ENCODE data around the gene MFSD11.

GRCh38 chr17:76820039-76820438 lies 82.1 kb downstream of the MFSD11 start:
- TF ChIP-seq CTCF (IDR thresholded peaks at IDR 0.05) (no peak), POLR2A (IDR thresholded peaks at IDR 0.05) (no peak), POLR2AphosphoS5 (IDR thresholded peaks at IDR 0.05) (no peak), EP300 (IDR thresholded peaks at IDR 0.05; ENCODE audit: low read depth) (no peak)
